Activated T-cell treated with anti-CD3 and anti-CD28 coated beads, Interleukin-2, amount 50 U/mL, for 48 hours (primary cell): ENCODE results near the gene GLS.

Experiments used
- DNase-seq, 2 experiments: peaks; one replicate each; pipeline ENCODE4 v3.0.0-alpha.2; 2020

The GLS gene

DNA sequence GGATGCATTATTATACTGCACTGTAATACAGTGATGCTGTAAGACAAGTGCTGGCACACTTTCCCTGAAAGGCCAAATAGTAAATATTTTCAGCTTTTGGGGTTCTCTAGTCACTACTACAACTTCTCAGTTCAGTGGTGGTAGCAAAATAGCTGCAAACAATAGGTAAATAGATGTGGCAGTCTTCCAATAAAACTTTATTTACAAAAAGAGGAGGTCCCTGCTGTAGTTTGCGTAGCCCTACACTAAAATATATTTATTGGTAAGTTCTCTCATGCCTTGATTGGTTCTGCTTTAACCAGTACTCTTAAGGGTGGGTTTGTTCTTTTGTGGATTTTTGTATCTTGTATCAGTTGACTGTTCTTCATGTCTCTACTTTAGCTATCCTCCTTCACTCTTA is 7.8 kb downstream of the GLS start:
- no peak for DNase-seq

GRCh38 chr2:190889175-190889943 is 8.7 kb downstream of the GLS start:
- DNase-seq: no peak

GRCh38 chr2:190891372-190891771 is 10.8 kb downstream of the GLS start:
- DNase-seq: no peak

DNA sequence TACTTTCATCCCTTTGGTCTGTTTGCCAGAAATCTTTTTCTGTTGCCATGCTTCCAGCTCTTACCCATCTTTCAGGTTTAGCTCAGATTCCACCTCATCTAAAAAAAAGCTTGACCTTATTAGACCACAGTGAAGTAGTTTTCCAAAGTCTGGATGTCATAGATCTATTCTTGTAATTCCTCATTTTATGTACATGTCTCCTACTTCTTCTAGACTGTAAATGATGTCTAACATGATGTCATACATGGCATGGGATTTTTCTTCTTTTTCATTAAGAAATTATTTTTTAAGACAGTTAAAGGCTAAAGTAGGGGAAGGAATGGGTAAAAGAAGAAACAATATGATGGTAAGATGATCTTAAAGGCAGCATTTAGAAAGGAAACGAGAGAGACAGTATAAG is 11.3 kb downstream of the GLS start:
- no peak for DNase-seq

GRCh38 chr2:190893157-190893556 is 12.5 kb downstream of the GLS start:
- DNase-seq: no peak

GRCh38 chr2:190896477-190896876 is 15.9 kb downstream of the GLS start:
- DNase-seq: no peak

- DNase-seq: no peak
These were observed 23.3 kb downstream of the GLS start for GRCh38 chr2:190903693-190904450.

GRCh38 chr2:190904640-190905261 is 24.1 kb downstream of the GLS start:
- no peak for DNase-seq

DNA sequence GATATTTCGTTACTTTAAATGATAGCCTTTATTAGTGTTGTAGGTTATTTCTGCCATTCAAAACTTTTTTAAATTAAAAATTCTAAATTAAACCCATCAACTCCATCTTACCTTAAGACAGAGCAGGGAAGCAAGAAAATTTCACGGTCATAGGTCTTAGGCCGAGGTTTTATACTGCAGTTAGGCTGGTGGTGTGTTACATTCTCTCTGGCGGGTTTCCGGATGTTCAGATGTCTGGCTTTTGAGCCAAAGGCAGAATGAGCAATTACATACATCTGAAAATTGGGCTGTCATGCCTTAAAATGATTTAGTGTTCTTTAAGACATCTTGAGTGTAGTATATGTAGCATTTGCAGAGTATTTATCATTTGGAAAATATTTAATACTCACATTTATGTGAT is 27.9 kb downstream of the GLS start:
- DNase-seq: no peak

DNA sequence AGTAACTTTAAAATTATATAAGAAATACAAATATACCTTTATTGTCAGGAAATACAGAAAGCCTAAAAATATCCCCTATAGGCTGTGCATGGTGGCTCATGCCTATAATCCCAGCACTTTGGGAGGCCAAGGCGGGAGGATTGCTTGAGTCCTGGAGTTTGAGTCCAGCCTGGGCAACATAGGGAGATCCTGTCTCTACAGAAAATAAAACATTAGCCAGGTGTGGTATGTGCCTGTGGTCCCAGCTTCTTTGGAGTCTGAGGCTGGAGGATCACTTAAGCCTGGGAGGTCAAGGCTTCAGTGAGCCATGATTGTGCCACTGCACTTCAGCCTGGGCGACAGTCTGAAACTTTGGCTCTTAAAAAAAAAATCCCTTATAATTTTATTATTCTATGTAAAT is 29.1 kb downstream of the GLS start:
- DNase-seq: no peak

GRCh38 chr2:190910341-190911136 is 29.9 kb downstream of the GLS start:
- DNase-seq: no peak

DNA sequence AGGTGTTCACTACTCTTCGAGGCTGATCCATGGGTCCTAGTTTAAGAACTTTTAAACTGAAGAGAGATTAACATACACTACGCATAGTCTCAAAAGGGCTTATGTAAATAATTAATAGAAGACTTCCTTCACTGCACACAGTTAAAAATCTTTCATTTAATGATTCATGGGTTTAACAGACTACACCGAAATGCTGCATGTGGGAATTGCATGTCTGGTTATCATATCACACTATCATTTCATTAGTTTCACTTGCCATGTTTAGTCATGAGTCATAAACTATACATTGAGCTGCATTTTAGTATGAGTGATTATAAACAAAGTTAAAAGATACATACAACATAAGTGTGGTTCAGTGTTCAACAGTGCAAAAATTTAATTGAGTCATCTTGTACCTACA is 31.2 kb downstream of the GLS start:
- DNase-seq: no peak

DNA sequence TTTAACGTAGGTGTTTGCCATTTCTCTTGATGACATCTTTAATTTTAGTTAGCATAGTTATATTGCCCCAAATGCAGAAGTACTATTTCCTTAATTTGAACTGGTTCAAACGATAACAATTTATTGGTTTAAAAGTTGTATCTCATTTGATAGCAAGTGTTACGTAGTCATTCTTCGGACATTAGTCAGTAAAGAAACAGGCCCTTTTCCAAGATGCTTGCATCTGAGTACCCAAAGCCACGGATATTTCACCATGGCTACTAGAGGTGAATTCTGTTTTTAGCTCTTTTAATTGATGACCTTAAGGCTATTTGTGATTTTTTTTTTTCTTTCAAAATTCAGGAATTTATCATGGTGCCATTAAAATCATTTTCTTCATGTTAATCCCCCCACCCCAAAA is 32.1 kb downstream of the GLS start:
- no peak for DNase-seq

GRCh38 chr2:190913725-190914124 is 33.1 kb downstream of the GLS start:
- DNase-seq: no peak

DNA sequence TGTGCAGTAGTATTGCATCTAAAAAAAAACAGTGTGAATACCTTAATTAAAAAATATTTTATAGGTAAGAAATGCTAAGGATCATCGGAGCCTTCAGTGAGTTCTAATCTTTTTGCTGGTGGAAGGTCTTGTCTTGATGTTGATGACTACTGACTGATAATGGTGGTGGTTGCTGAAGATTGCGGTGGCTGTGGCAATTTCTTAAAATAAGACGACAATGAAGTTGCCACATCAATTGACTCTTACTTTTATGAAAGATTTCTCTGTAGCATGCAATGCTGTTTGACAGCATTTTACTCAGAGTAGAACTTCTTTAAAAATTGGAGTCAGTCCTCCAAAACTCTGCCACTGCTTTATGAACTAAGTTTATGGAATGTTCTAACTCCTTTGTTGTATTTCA is 36.2 kb downstream of the GLS start:
- DNase-seq: no peak

DNA sequence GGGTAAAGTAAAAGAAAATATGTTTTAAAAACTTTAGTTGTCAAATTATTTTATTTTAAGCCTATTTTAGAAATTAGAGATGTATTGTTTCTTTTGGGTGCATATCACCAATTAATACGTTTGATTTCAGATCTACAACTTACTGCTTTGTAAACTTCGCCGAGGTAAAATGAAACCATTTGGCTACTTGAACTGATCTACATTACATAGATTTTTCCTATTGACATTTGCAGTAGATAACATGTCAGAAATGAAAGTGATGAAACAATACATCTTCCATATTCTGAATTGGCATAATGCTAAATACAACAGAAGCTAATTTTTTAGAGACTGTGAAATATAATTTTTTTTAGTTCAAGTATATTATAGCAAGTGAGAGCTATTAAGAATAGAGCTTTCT is 39.5 kb downstream of the GLS start:
- no peak for DNase-seq

GRCh38 chr2:190922376-190922775 is 41.8 kb downstream of the GLS start:
- no peak for DNase-seq

GRCh38 chr2:190927301-190927700 is 46.7 kb downstream of the GLS start:
- DNase-seq: no peak

DNA sequence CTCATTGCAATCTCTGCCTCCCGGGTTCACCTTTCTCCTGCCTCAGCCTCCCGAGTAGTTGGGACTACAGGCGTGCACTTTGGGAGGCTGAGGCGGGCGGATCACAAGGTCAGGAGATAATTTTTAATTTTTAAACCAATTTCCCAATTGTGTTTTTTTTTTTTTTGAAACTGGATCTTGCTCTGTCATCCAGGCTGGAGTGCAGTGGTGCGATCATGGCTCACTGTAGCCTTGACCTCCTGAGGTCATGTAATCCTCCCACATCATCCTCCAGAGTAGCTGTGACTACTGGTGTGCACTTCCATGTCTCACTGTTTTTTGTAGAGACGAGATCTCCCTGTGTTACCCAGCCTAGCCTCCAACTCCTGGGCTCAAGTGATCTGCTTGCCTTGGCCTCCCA is 49.3 kb downstream of the GLS start:
- no peak for DNase-seq

DNA sequence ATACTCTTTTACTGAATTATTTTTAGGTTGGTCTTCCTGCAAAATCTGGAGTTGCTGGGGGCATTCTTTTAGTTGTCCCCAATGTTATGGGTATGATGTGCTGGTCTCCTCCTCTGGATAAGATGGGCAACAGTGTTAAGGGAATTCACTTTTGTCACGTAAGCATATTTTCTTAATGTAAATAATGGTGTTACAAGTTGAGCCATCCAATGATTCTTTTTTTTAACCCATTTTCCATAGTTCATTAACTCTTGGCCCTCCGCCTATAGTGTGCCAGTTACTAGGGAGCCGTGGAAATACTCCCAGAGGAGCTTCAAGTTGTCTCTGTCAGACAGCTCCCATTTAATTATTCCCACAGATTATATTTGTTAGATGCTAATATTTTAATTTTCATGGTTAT is 49.8 kb downstream of the GLS start:
- no peak for DNase-seq

DNA sequence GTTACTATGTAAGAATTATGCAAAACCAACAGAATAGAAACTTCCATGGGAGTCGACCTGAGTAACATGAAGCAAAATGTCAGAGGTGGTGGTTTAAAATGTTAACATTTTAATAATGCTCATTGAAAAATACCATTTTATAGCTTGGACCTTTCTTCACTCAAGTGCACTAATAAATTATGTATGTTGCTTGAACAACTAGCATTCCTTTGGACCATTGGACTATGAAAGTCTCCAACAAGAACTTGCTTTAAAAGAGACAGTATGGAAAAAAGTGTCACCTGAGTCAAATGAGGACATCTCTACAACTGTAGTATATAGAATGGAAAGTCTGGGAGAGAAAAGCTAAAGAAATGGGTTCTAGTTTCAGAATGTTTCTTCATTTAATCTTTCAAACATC is 51.9 kb downstream of the GLS start:
- DNase-seq: no peak

DNA sequence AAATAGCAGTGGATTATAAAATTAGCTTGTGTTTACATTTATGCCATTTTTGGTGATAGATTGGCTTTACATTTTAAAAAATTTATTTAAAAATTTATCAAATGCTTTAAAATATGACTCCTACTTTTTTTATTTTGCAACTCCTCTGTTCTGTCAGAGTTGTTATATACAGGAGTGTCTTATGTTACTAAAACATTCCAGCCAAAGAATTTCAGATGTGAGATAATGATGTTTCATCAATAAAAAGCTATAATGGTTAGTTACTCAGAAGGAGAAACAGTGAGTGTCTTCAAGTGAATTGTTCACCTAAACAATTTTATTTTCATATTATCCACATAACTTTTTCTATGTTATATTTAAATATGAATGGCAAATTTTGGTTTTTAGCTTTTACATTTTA is 52.7 kb downstream of the GLS start:
- no peak for DNase-seq

- no peak for DNase-seq
These were observed 54.4 kb downstream of the GLS start for GRCh38 chr2:190935054-190935453.
